ENCODE data around the gene HPS1.

GRCh38 chr10:98430427-98430826 lies 16.3 kb downstream of the HPS1 start:
- TF ChIP-seq, protein P1, sequence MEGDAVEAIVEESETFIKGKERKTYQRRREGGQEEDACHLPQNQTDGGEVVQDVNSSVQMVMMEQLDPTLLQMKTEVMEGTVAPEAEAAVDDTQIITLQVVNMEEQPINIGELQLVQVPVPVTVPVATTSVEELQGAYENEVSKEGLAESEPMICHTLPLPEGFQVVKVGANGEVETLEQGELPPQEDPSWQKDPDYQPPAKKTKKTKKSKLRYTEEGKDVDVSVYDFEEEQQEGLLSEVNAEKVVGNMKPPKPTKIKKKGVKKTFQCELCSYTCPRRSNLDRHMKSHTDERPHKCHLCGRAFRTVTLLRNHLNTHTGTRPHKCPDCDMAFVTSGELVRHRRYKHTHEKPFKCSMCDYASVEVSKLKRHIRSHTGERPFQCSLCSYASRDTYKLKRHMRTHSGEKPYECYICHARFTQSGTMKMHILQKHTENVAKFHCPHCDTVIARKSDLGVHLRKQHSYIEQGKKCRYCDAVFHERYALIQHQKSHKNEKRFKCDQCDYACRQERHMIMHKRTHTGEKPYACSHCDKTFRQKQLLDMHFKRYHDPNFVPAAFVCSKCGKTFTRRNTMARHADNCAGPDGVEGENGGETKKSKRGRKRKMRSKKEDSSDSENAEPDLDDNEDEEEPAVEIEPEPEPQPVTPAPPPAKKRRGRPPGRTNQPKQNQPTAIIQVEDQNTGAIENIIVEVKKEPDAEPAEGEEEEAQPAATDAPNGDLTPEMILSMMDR (conservative IDR thresholded peaks at IDR 0.05; ENCODE audit: low read length): no peak
- no peak for TF ChIP-seq EZH2phosphoT487 (IDR thresholded peaks at IDR 0.05; ENCODE audit: borderline replicate concordance, low read depth, low read length)

All from OCI-LY7 (cell line).